ENCODE data around the gene COX7B. TPM values are rescaled to one million over a fixed set of nuclear protein-coding genes. Genes with fewer than 3 reads are reported as not detected.

The COX7B gene
- total RNA-seq, 1 donor from 2014 or later, result 358 TPM

GRCh38 chrX:77922787-77923186 lies 23.5 kb downstream of the COX7B start:
- no peak for TF ChIP-seq CTCF (IDR thresholded peaks at IDR 0.05; ENCODE audit: insufficient read depth, low read length, severe bottlenecking)
- Histone ChIP-seq H3K4me3 (ENCODE audit: low read depth, low read length) (no peak overlapping the region), H3K36me3 (ENCODE audit: control insufficient read depth, insufficient read depth, low read length) (no peaks in the 10 kb centered on the region), H3K27me3 (ENCODE audit: control insufficient read depth, insufficient read depth, low read length) (no peaks in the 10 kb centered on the region)
- DNase-seq (ENCODE audit: low read depth) (no peak), FAIRE-seq (no peak)

GRCh38 chrX:77924320-77924859 lies 25.1 kb downstream of the COX7B start:
- no peak overlapping the region for H3K4me3 ChIP-seq (ENCODE audit: low read depth, low read length)
- FAIRE-seq, result no peak
- DNase-seq (ENCODE audit: low read depth), result no peak
- no peaks in the 10 kb centered on the region for H3K27me3 ChIP-seq (ENCODE audit: control insufficient read depth, insufficient read depth, low read length)
- H3K36me3 ChIP-seq (ENCODE audit: control insufficient read depth, insufficient read depth, low read length), result no peaks in the 10 kb centered on the region
- TF ChIP-seq CTCF (IDR thresholded peaks at IDR 0.05; ENCODE audit: insufficient read depth, low read length, severe bottlenecking), result no peak

- no peak for TF ChIP-seq CTCF (IDR thresholded peaks at IDR 0.05; ENCODE audit: insufficient read depth, low read length, severe bottlenecking)
- no peaks in the 10 kb centered on the region for H3K27me3 ChIP-seq (ENCODE audit: control insufficient read depth, insufficient read depth, low read length)
- no peak overlapping the region for H3K4me3 ChIP-seq (ENCODE audit: low read depth, low read length)
- FAIRE-seq (no peak), DNase-seq (ENCODE audit: low read depth) (no peak)
- no peaks in the 10 kb centered on the region for H3K36me3 ChIP-seq (ENCODE audit: control insufficient read depth, insufficient read depth, low read length)
Observed at GRCh38 chrX:77925764-77926163, 26.5 kb downstream of the COX7B start.

- FAIRE-seq, result no peak
- Histone ChIP-seq H3K4me3 (ENCODE audit: low read depth, low read length) (no peak overlapping the region), H3K27me3 (ENCODE audit: control insufficient read depth, insufficient read depth, low read length) (no peaks in the 10 kb centered on the region), H3K36me3 (ENCODE audit: control insufficient read depth, insufficient read depth, low read length) (no peaks in the 10 kb centered on the region)
- TF ChIP-seq CTCF (IDR thresholded peaks at IDR 0.05; ENCODE audit: insufficient read depth, low read length, severe bottlenecking), result no peak
- DNase-seq (ENCODE audit: low read depth), result no peak
Observed at GRCh38 chrX:77930581-77930980, 31.3 kb downstream of the COX7B start.

GRCh38 chrX:77935886-77936285 lies 36.6 kb downstream of the COX7B start:
- DNase-seq (ENCODE audit: low read depth) (no peak), FAIRE-seq (no peak)
- no peak for TF ChIP-seq CTCF (IDR thresholded peaks at IDR 0.05; ENCODE audit: insufficient read depth, low read length, severe bottlenecking)
- no peaks in the 10 kb centered on the region for H3K27me3 ChIP-seq (ENCODE audit: control insufficient read depth, insufficient read depth, low read length)
- H3K36me3 ChIP-seq (ENCODE audit: control insufficient read depth, insufficient read depth, low read length), result no peaks in the 10 kb centered on the region
- H3K4me3 ChIP-seq (ENCODE audit: low read depth, low read length), result no peak overlapping the region

- no peaks in the 10 kb centered on the region for H3K36me3 ChIP-seq (ENCODE audit: control insufficient read depth, insufficient read depth, low read length)
- no peak overlapping the region for H3K4me3 ChIP-seq (ENCODE audit: low read depth, low read length)
- TF ChIP-seq CTCF (IDR thresholded peaks at IDR 0.05; ENCODE audit: insufficient read depth, low read length, severe bottlenecking), result no peak
- DNase-seq (ENCODE audit: low read depth), result no peak
- H3K27me3 ChIP-seq (ENCODE audit: control insufficient read depth, insufficient read depth, low read length), result no peaks in the 10 kb centered on the region
- no peak for FAIRE-seq
Observed at GRCh38 chrX:77936299-77936698, 37.0 kb downstream of the COX7B start.

Measured in bronchial epithelial cell (primary cell).